EL (cell line): ENCODE results near the gene BSND.
A peak's percentile ranks its signal among the peaks of the same experiment; 100 is the strongest.
"Not testable (repeated sequence)": the region's sequence is repeated elsewhere in the genome, so short reads cannot be mapped to it uniquely, and the experiment has no call there.

Source experiments
- DNase-seq: peaks from one replicate; pipeline ENCODE4 v3.0.0-alpha.2; 2016

Gene BSND

DNA sequence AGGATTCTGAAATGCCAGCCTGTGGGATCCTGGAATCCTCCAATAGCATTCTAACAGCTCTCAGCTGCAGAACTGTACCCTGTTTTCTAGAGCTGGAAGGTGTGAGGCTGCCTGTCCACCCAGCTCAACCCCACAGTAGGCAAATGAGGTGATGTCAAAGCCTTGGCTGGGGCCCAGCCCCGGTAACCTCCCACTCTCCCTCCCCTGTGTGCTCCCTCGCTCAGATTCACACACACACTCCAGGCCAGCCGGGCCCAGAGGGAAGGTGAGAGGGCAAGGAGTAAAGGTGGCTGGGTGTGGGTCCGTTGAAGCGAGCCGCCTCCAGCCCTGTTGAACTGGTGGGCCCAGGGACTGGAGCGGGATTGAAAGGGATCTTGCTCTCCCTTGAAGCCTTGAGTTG is at the start of gene BSND:
Gene BSND (plus strand): TSS at position 257 of the 400 bp plus-strand sequence. CDS start 254 bp downstream, outside the sequence.
- DNase-seq = no peak

DNA sequence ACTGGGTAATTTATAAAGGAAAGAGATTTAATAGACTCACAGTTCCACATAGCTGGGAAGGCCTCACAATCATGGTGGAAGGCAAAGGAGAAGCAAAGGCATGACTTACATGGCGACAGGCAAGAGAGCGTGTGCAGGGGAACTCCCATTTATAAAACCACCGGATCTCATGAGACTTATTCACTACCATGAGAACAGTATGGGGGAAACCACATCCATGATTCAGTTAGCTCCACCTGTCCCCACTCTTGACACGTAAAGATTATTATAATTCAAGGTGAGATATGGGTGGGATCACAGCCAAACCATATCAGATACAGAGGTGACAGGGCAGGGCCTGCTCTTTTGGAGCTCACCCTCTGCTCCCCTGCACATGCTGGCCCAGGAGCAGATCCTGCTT is 49.7 kb upstream of the BSND start:
- DNase-seq = no peak

DNA sequence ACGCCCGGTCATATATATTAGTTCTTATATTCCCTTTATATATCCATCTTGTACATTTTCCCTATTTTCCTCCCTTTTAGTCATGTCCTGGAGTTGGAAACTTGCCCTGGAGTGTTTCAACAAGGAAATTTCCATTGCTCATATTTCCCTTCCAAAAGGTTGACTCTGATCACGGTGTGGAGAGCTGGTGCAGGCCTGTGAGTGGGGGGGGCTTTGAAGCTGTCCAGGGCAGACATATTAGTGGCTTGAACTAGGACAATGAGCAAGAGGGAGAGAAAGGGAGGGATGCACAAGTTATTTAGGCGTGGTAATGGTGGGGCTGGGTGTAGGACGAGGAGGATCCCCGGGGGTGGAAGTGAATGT is 48.7 kb upstream of the BSND start:
- DNase-seq = no peak

DNA sequence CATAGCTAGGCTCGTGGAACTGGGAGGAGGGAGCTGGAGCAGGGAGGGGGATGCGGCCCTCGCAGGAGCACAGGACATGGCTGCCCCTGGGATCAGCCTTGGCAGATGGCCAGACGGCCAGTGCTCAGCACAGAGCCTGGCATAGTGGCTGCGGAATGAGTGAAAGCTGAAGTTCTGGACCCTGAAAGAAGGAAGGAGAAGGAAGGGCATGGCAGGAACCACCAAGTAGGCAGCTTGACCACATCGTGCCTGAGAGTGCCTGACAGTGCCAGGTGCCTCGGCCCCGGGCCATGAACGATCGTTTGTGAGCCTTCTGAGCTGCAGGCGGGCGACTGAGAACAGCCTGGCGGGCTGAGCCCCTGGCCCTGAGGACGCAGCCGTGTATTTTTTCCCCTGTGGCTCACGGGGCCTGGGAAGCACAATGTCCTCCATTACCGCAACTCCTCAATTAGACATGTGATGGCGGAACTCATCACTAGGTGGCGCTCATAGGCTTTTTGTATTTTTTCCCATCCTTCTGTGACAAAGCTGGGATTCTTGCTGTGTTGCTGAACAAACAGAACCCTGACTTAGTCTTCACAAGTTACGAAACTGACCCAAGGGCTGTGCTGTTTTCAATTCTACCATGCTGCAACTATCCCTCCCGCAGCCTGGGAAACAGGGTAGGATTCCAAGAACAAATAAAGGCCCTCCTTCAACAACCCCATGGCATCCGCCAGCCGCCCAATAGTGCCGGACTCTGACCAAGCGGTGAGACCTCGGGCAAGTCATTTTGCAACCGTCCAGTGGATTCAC is 48.2 kb upstream of the BSND start:
- peak; percentile 85 for DNase-seq

DNA sequence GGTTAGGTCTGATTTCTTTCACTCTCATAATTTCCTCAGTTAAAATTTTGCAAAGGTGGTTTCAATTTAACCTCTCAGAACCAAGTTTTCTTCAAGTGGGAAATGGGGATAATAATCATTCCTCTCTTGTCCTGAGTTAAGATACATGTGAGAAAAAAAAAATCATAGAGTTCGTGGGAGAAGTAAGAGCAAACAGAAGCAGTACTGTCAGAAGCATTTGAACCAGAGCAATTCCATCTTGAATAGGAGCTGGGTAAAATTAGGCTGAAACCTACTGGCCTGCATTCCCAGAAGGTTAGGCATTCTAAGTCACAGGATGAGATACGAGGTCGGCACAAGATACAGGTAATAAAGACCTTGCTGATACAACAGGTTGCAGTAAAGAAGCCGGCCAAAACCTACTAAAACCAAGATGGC is 46.9 kb upstream of the BSND start:
- DNase-seq = no peak

DNA sequence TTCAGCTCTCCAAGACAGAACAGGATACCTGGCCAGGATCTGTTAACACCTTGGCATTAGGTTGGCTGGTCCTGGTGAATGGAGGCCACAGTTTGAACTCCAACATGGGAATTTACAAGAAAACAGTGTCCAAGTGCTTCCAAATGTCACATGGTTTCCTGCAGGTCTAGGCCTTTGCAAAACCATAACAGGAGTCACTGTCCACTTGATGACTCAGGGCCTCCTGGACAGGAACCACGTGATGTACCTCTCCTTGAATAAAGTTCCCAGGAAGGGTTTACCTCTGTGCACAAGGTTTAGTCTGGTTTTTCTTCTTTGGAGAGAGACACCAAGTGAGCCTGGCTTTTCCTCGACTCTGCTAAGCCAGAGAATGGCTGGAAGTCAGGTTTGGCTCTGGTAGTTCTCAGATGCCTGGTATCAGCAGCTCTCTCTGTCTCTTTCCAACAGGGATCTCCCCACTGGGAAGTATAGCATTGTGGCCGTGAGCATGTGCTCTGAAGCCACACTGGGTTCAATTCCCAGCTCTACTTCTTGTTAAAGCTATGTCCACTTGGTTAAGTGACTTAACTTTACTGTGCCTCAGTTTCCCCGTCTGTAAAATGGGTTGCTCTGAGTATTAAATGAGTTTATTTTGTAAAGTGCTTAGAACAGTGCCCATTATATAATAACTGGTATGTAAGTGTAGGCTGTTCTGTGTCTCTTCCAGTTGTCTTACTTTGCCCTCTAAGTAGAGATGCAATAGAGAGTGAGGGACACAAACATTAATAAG is 45.6 kb upstream of the BSND start:
- peak; percentile 33 for DNase-seq

DNA sequence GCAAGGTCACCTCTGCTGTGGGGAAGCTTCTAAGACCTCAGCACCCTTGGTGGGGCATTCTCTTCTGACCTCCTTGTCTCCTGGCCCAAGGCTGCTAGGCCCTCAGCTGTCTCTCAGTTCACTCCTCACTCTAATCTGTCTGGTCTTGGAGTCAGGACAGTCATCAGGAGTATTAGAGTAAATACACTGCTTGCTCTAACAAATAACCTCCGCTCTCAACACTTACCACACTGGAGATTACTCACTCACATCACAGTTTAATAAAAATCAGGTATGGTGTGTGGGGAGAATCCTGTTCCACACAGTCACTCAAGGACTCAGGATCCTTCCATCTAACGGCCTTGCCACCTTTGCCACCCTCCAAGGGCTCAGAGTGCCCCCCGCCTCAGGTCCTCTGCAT is 44.9 kb upstream of the BSND start:
- no peak for DNase-seq

DNA sequence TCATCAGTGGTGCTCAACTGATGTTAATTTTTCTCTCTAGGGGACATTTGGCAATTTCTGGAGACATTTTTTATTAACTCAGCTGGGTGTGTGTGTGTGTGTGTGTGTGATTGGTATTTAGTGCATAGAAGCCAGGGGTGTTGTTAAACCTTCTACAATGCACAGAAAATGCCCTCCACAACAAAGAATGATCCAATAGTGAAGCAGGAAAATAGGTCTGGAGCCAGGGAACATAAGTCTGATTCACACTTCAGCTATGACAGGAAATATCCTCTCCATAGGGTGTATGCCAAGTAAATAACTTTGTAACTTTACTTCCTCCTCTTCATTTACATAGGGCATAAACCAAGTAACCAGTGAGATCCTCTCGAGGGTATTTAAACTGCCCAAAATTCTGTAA is 43.4 kb upstream of the BSND start:
- peak; percentile 82 for DNase-seq

DNA sequence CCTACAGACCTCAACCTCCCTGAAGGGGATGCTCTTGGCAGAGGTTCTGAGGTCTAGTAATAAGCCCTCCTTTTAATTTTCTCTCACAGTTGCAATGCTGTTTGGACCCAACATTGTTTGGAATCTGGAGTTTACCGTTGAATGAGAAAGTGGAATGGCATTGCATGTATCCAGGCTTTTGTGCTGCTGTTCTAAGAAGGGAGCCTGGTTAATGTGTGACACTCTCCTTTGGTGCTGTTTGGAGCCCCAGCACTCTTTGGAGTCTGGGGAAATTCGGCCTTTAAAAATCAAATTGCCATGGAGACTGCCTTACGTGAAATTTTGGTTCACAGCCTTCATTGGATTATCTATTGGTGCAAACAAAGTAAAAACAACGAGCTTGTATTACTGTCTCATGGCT is 42.0 kb upstream of the BSND start:
- no peak for DNase-seq

DNA sequence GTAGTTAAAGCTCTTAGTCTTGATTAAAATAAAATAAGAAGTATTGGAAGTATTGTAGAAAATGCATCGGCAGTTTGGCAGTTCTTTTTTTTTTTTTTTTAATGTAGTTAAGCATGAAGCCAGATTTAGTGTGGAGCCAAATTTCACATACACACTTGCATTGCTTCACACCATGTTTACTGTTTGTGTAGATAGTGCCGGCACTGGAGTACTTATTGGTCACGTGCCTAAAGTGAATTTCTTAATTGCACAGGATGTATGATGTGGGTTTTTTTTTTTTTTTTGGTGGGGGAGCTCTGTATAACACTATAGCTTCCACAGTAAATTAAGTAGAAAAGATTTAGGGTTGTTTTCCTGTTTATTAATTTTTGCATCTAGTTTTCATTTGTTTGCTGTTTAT is 39.5 kb upstream of the BSND start:
- no peak for DNase-seq

DNA sequence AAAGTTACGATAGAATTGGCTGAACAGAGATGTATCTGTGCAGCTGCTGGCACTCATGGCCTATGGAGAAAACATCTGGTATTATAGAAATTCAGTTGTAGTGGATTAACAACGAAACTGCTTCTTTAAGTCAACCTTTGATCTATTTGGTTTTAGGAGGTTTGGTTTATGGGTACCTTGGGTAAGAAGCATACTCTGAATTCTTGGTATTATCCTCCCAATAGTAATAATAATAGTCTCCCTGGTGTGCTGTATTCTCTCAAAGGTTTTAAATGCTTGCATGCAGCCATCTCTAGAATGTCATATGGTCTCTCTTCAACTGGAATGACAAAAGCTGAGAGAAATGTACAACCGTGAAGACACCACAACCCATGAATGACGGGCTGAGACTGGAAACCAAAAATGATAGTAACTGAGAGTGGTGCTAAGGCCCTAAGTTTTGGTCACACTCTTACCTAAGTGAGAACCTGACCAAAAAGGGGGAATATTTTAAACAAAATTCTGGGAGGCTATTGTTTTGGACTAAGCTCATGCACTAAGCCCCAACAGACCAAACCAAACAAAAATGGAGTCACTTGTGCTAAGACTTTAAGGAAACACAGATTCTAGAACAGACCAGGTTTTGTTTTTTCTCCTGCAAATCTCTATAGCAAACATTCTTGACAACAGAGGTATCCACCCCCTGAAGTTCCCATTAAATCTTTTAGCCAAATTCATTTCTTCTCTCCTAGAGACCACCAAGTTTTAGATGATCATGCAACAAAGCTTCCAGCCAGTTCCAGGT is 35.9 kb upstream of the BSND start:
- DNase-seq = no peak

DNA sequence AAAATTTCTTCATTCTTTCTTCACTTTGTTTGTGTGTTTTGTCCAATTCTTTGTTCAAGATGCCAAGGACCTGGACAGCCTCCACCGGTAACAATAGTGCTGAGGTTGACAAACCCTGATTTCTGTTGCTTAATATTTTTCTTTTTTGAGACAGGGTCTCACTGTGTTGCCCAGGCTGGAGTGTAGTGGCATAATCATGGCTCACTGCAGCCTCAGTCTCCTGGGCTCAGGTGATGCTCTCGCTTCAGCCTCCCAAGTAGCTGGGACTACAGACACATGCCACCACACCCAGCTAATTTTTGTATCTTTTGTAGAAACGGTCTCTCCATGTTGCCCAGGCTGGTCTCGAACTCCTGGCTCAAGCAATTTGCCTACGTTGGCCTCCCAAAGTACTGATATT is 34.9 kb upstream of the BSND start:
- not testable (repeated sequence) for DNase-seq

DNA sequence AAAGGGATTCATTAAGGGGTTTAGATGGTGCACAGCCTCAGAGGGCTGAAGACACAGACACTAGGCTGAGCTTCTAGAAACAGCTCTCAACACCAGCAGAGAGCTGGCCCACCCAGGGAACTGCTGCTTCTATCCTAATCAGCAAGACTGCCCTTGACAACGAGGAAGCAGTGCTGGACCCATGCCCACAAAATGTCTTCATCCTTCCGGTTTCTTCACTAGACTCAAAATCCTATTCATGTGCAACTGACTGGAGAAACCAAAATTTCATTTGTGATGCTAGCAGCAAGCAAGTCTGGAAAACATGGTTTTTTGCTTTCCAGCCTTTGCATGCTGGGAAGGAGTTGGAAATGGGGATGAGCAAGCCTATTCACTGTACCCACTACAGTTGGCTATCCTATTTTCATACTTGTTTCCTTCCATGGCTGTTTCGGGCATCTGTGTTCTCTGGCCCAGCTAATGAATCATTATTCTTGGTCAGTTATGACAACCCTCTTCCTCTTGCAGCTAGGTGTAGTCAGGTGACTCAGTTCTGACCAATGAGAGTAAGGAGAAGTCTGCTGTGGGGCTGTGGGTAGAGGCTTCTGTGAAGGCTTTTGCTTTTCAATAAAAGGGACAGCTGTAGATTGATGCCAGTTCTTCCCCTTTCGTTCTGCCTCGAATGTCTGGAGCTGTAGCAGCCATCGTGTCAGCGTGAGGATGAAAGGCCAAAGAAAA is 33.0 kb upstream of the BSND start:
- peak; percentile 50 for DNase-seq

DNA sequence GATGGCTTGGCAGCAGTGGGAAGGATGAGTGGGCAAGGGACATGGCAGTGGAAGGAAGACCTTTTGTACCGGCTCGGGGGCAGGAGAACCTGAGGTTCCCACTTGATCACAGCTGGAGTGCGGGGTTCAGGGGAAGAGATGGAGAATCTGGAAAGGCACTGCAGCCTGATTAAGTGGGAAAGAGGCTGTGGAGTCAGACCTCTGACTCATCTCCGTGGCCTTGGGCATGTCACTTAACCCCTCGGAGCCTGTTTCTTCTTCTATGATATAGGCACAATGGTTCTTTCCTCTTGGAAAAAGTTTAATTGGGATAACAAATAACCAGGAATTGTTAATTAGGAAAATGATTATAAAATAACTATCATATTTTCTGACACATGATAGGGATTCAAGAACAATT is 31.4 kb upstream of the BSND start:
- peak; percentile 45 for DNase-seq

DNA sequence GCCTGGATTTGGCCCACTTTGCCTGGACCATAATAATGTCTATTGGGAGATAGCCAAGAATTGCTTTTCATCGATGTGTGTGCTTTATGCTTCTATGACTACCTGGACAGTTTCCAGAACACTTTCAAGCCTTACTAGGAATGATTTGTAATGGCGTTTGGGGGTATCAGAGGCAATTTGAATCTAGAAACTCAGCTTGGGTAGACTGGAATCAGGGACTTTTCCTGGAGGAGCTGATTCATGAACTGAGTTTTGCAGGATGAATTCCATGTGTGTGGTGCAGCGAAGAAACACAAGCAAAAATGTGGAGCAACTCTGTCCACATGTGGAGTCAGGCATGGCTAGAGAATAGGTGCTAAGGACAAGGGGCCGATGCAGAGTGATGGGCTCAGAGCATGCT is 30.2 kb upstream of the BSND start:
- DNase-seq = no peak

DNA sequence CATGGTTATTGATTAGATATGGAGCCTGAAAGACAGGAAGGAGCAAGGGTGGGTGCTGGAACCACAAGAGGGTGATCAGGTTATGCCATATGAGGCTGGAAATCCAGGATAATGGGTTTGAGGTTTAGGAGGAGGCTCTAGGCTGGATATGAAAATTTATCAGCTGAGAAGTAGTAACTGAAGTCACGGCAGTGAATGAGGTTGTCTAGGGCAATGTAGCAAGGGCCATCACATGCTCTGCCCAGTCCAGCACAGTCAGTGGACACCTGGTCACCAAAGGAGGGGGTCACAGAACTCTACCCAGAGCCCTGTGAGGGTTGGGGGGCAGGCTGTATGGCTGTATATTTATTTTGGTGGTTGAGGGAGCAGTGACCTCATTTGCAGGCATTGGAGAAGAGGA is 28.9 kb upstream of the BSND start:
- DNase-seq = no peak

DNA sequence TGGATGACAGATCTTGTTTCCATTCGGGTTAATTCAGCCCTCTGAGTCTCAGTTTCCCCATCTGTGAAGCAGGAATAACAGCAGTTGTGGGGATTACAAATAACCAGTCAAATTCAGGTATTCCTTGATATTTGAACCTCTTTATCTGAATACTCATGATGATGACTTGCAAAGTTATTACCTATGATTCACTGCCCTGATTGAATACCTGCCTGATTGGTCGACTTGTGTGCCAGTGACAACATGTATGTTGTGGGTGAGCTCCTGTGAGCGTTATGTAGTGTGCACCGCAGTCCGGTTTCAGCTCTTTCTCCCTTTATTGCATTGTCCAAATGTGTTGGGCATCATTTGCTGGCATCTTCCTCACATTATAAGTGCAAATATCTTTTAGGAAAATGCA is 27.8 kb upstream of the BSND start:
- no peak for DNase-seq

DNA sequence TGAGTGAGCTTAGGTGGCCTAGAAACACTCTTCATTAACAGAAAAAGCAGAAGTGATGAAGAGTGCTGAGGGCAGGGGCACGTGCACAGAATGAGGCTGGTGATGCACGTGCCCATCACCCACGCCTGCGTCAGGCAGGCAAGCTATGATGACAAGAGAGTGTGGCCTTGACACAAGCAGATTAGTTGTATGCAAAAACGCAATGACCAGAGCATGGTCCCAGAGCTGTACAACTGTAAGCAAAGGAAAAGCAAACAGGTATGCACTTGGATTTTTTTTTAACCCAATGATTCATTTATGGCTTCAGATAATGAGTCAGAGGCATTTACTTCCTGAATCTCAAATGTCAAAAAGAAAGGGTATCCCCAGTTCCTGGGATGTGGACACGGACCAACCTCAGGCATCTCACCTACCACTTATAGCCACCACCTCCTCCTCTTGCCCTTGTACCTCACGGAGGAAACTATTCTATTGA is 27.4 kb upstream of the BSND start:
- DNase-seq = peak; percentile 45

DNA sequence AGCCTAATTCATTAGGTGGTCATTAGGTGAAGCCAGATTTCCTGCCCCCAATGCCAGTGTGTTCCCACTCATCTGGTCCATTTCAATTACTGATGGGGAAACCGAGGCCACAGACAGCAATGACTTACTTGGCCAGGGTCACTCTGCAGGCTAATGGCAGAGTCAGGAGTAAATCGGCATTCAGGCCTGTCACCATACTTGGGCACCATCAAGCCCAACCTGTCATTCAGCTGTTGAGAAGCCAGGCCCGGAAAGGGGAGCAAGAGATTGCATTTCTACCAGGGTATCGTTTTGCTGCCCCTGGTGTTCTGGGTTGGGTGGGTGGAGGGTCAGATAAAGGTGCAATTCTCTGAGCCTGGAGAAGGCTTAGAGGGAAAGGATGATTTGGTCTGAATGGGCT is 26.3 kb upstream of the BSND start:
- DNase-seq = no peak

DNA sequence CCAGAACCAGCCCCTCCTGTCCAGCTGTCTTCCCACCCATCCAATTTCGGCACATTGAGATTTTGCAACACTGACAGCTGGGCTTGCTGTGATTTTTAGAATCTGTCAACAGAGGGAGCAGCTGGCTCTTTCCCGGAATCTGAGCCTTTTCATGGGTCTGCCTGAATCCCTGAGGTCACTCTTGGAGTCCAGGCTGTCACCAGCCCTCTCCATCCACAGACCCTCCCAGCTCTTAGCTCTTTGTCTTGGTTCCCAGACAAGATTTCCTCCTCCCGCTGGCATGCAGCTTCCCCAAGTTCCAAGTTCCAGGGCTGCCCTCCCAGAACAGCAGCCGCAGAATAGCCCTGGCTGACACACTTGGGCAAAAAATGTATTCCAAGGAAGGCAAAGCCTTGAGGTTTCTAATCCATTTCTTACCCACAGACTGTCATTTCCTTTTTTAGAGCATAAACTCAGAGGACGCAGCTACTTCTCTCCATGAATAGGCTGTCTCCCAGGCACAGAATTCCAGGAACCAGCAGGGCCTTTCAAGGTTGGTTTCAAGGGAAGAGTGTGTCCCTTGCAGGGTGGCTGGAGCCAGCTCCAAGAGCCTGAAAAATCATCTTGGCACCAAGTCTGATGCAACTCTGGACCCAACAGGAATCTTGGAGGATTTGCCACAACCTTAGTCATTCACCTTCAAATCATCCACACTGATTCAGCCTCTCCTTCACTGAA is 25.4 kb upstream of the BSND start:
- DNase-seq = peak; percentile 41

DNA sequence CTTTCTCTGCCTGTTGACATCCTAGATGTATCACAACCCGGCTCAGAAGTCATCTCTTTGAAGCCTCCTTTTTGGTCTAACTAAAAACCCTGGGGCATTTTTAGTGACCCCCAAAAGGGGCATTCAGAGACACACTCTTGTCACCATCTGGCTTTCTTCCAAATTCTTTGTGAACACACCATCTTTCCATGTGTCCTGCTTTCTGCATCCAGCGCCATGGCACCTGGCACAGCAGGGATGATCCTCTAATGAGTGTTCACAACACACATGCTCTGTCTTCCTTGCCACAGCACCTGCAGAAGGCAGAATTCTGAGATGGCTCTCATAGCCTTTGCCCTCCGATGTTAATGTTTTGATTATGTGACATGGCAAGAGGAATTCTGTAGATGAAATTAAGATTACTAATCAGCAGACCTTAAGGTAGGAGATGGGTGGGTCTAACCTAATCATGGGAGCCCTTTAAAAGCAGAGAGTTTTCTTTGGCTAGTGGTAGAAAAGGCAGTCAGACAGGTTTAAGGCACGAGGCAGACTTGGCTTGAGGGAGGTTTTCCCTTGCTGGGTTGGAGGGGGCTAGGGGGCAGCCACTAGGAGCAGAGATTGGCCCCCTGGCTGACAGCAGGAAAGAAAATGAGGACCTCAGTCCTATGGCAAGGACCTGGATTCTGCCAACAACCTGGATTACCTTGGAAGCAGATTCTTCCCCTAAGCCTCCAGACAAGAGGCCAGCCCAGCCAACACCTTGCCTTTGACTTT is 23.2 kb upstream of the BSND start:
- no peak for DNase-seq
